HG03139 (cell line): Measurements from ENCODE around the gene MCC.

Experiments
- ATAC-seq: cut with Tn5 transposase; IDR thresholded peaks from one replicate; pipeline ENCODE4 v1.9.1; 2021; ENCODE audit not compliant: unreplicated experiment

MCC gene

GRCh38 chr5:113062869-113063508 lies 425.3 kb downstream of the MCC start:
- ATAC-seq: no peak

- no peak for ATAC-seq
These were observed 426.1 kb downstream of the MCC start for GRCh38 chr5:113061846-113062780.

GRCh38 chr5:113060408-113061025 lies 427.7 kb downstream of the MCC start:
- no peak for ATAC-seq

GRCh38 chr5:113059232-113060040 lies 428.8 kb downstream of the MCC start:
- no peak for ATAC-seq

GRCh38 chr5:113058706-113059226 lies 429.5 kb downstream of the MCC start:
- no peak for ATAC-seq

- no peak for ATAC-seq
These were observed 430.0 kb downstream of the MCC start for GRCh38 chr5:113058269-113058668.

- ATAC-seq: no peak
These were observed 430.7 kb downstream of the MCC start for GRCh38 chr5:113057557-113057984.

GRCh38 chr5:113056988-113057387 lies 431.3 kb downstream of the MCC start:
- no peak for ATAC-seq

GRCh38 chr5:113054899-113055298 lies 433.4 kb downstream of the MCC start:
- ATAC-seq: no peak

GRCh38 chr5:113053511-113053995 lies 434.7 kb downstream of the MCC start:
- ATAC-seq: no peak

GRCh38 chr5:113052041-113052795 lies 436.0 kb downstream of the MCC start:
- no peak for ATAC-seq

GRCh38 chr5:113050721-113051382 lies 437.4 kb downstream of the MCC start:
- ATAC-seq: no peak

- no peak for ATAC-seq
These were observed 439.3 kb downstream of the MCC start for GRCh38 chr5:113048931-113049330.

GRCh38 chr5:113047733-113048652 lies 440.3 kb downstream of the MCC start:
- ATAC-seq: peak; percentile 78

GRCh38 chr5:113047234-113047633 lies 441.0 kb downstream of the MCC start:
- no peak for ATAC-seq

- ATAC-seq: no peak
These were observed 443.3 kb downstream of the MCC start for GRCh38 chr5:113044776-113045465.

- no peak for ATAC-seq
These were observed 444.7 kb downstream of the MCC start for GRCh38 chr5:113043491-113043931.
